ENCODE measurements around the gene CENPH.
"Not testable (repeated sequence)": the region's sequence is repeated elsewhere in the genome, so short reads cannot be mapped to it uniquely, and the experiment has no call there.

CENPH gene, protein sequence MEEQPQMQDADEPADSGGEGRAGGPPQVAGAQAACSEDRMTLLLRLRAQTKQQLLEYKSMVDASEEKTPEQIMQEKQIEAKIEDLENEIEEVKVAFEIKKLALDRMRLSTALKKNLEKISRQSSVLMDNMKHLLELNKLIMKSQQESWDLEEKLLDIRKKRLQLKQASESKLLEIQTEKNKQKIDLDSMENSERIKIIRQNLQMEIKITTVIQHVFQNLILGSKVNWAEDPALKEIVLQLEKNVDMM

DNA sequence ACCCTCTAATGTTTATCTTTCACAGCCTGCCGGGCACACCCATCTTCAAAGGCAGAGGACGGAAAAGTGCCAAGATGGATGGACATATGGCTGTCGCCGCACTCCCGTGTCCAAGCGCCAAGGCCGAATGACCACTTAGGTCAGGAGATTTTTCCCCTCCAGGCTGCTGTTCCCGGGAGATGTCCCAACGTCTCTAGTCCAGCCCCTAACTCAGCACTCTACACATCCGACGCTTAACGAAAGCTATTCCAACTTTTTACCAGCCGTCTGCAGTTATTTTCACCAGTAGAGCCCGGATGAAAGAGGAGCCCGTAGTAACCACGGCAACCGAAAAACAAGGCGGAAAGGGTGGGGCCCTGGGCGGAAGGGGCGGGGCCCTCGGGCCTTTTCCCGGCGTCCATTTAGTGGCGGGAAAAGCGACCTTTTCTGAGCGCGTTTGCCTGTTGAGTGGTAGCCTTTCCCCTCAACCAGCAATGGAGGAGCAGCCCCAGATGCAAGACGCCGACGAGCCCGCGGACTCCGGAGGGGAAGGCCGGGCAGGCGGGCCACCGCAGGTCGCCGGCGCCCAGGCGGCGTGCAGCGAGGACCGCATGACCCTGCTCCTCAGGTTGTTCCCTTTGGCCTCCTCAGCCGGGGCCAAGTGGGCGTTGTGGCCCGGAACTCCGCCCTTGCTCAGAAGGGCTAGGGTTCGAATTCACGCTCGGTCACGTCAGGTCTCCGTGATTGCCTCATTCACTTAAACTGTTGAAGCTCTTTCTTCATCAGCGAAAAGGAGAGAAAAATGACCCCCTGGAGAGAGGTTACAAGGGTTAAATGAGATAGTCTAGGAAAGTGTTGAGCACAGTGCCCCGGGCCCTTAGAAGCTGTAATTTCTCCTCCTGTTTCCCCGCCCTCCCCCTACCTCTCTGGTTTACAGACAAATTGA, at the start of gene CENPH:
Gene CENPH (plus strand): TSS at position 422 of the 925 bp plus-strand sequence. CDS start 52 bp downstream, at position 474.
- DNase-seq (ENCODE audit: low read depth in 3 of 3): peak; percentile 83 to 94 (median 88)

DNA sequence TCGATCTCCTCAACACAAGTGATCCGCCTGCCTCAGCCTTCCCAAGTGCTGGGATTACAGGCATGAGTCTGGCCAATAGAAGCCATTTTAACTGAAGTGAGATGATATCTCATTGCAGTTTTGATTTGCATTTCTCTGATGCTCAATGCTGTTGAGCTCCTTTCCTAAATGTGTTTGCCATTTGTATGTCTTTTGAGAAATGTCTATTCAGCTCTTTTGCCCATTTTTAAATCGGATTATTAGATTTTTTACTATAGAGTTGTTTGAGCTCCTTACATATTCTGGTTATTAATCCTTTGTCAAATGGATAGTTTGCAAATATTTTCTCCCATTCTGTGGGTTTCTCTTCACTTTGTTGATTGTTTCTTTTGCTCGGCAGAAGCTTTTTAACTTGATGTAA, 49.1 kb upstream of the CENPH start:
- DNase-seq (ENCODE audit: low read depth in 3 of 3): not testable (repeated sequence)

DNA sequence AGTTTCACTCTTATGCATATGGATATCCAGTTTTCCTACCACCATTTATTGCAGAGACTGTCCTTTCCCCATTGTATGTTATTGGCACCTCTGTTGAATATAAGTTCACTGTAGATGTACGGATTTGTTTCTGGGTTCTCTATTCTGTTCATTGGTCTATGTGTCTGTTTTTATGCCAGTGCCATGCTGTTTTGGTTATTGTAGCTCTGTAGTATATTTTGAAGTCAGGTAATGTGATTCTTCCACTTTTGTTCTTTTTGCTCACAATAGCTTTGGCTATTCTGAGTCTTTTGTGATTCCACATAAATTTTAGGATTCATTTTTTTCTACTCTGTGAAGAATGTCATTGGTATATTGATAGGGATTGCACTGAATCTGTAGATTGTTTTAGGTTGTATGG, 48.6 kb upstream of the CENPH start:
- no peak for DNase-seq (ENCODE audit: low read depth in 3 of 3)

DNA sequence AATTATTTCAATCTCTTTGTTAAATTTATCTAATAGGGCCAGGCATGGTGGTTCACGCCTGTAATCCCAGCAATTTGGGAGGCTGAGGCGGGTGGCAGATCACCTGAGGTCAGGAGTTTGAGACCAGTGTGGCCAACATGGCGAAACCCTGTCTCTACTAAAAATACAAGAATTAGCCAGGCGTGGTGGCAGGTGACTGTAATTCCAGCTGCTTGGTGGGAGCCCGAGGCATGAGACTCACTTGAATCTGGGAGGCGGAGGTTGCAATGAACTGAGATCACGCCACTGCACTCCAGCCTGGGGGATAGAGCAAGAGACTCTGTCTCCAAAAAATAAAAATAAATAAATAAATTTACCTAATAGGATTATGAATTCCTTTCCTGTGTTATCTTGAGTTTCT, 40.8 kb upstream of the CENPH start:
- not testable (repeated sequence) for DNase-seq (ENCODE audit: low read depth in 3 of 3)

DNA sequence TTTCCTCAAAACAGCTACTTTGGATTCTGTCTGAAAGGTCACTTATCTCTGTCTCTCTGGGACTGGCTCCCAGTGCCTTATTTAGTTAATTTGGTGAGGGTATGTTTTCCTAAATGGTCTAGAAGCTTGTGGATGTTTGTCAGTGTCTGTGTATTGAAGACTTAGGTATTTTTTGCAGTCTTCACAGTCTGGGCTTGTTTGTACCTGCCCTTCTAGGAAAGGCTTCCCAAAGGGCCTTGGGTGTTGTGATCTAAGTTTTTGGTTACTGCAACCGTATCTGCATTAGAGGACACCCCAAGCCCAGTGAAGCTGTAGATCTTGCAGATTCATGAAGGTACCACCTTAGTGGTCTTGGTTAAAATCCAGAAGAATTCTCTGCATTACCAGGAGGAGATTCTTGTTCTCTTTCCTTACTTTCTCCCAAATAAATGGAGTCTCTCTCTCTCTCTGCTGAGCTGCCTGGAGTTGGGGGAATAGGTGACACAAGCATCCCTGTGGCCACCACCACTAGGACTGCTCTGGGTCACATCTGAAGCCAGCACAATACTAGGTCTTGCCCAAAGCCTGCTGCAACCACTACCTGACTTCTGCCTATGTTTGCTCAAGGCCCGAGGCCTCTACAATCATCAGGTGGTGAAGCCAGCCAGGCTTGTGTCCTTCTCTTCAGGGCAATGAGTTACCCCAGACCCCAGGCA, 40.3 kb upstream of the CENPH start:
- DNase-seq (ENCODE audit: low read depth in 3 of 3): no peak

DNA sequence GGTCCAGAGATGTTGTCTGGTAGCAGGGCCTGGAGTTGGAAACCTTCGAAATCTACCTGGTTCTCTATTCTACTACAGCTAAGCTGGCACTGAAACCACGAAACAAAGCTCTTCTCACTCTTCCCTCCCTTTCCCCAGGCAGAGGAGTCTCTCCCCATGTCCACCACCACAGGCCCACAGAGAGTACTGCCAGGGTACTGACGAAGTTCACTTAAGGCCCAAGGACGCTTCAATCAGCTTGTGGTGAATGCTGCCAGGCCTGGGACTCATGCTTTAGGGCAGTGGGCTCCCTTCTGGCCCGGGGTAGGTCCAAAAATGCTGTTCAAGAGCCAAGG, 39.7 kb upstream of the CENPH start:
- DNase-seq (ENCODE audit: low read depth in 3 of 3): no peak

DNA sequence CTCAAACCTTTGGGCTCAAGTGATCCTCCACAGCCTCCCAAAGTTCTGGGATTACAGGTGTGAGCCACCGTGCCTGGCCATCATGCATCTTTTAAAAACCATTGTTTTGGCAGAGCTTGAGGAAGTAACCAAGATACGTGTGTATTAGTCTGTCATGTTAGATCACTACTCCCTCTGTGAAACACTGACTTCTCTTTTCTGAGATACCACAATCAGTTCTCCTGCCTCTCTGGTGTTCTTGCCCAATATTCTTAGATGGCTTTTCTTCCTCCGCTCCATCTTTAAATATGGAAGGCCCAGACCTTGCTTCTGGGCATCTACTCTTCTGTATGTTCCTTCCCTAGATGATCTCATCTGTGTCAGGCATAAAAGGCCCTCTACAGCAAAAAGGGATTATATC, 36.7 kb upstream of the CENPH start:
- no peak for DNase-seq (ENCODE audit: low read depth in 3 of 3)

DNA sequence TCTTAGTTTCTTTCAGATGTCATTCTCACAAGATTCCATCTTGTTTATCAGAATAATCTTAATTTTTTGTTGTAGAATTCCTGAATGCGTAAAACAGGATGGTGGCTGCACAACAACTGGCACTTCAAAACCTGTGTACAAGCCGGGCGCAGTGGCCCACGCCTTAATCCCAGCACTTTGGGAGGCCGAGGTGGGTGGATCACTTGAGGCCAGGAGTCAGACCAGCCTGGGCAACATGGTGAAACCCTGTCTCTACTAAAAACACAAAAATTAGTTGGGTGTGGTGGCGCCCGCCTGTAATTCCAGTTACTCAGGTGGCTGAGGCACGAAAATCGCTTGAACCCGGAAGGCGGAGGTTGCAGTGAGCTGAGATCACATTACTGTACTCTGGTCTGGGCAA, 32.9 kb upstream of the CENPH start:
- DNase-seq (ENCODE audit: low read depth in 3 of 3): no peak

DNA sequence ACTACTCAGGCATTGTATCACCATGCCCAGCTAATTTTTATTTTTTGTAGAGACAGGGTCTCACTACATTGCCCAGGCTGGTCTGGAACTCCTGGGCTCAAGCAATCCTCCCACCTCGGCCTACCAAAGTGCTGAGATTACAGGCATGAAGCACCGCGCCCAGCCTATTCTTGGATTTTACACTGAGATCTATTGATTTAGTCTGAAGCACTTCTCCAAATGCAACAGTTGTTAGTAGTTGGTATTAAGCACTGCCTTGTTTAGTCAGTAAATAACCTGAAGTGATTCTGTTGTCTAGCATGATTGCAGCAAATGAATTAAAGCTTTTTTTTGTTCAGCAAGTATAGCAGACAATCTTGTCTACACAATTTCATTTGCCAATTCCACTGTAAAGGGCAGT, 31.3 kb upstream of the CENPH start:
- no peak for DNase-seq (ENCODE audit: low read depth in 3 of 3)

DNA sequence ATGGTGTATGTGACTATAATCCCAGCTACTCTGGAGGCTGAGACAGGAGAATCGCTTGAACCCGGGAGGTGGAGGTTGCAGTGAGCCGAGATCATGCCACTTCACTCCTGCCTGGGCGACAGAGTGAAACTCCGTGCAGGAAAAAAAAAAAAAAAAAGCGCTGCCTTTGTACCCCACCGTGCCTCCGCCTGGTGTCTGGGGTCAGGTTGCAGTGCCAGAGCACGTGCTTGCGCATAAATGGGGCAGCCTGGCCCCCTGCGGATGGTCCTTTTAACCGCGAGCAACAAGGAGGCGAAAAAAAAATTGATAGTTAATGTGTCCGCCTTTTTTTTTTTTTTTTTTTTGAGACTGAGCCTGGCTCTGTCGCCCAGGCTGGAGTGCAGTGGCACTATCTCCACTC, 28.7 kb upstream of the CENPH start:
- no peak for DNase-seq (ENCODE audit: low read depth in 3 of 3)

DNA sequence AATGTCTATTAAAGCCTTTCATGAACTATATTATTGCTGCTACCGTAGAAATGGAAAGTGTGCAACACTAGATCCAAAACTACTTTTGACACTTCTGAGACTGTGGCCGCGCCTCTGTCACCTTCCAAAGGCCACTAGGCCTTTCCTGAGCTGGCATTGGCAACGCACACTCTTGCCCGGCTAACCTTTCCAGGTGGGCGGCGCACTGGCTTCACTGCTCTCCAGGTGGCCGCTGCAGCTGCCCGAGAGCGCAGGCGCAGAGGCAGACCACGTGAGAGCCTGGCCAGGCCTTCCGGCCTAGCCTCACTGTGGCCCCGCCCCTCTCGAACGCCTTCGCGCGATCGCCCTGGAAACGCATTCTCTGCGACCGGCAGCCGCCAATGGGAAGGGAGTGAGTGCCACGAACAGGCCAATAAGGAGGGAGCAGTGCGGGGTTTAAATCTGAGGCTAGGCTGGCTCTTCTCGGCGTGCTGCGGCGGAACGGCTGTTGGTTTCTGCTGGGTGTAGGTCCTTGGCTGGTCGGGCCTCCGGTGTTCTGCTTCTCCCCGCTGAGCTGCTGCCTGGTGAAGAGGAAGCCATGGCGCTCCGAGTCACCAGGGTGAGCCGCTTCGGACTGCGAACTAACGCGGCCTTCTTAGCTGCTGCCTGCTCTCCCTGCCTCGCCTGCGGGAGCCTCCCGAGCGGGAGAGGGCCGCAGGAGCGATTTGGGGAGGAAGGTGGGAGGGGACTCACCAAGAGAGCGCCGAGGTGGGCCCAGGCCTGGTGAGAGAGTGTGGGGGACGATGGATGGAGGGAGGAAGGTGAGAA, 22.5 kb upstream of the CENPH start, which contains the start of gene CCNB1:
Gene CCNB1 (plus strand): TSS at position 465 of the 807 bp plus-strand sequence. CDS start 113 bp downstream, at position 578.
- peak; percentile 95 to 98 (median 95) for DNase-seq (ENCODE audit: low read depth in 3 of 3)

DNA sequence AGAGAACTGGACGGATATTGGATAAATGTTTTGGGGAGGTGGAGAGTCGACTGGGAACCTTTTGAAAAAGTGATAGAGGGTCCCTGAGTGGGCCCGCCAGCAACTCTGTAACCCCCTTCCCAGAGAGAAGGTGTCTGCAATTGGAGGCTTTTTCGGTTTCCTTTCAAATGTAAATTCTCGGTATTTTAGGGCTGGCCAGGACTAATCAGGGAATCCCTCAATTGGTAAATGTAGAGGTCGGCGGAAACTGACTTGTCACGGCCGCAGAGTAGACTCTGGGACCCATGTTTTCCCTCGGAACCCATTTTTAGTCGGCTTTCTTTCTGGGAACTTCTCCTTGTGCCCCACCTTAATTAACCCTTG, 21.9 kb upstream of the CENPH start:
- DNase-seq (ENCODE audit: low read depth in 3 of 3): no peak

DNA sequence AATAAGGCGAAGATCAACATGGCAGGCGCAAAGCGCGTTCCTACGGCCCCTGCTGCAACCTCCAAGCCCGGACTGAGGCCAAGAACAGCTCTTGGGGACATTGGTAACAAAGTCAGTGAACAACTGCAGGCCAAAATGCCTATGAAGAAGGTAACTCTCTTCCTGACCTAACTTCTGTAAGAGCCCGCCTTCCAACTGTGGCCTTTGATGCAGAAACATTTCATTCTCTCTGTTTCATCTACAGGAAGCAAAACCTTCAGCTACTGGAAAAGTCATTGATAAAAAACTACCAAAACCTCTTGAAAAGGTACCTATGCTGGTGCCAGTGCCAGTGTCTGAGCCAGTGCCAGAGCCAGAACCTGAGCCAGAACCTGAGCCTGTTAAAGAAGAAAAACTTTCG, 21.5 kb upstream of the CENPH start:
- no peak for DNase-seq (ENCODE audit: low read depth in 3 of 3)

DNA sequence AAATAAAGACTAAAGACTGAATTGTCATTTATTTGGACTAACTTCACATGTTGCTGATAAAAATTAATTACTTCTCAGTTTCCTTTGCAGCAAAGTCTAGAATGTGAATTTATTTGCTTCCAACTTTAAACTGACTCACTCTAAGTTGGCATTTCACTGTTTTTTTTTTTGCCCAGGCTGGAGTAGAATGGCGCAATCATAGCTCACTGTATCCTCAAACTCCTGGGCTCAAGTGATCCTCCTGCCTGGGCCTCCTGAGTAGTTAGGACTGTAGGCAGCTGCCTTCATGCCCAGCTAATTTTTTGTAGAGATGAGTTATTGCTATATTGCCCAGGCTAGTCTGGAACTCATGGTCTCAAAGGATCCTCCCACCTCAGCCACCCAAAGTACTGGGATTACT, 18.9 kb upstream of the CENPH start:
- no peak for DNase-seq (ENCODE audit: low read depth in 3 of 3)

DNA sequence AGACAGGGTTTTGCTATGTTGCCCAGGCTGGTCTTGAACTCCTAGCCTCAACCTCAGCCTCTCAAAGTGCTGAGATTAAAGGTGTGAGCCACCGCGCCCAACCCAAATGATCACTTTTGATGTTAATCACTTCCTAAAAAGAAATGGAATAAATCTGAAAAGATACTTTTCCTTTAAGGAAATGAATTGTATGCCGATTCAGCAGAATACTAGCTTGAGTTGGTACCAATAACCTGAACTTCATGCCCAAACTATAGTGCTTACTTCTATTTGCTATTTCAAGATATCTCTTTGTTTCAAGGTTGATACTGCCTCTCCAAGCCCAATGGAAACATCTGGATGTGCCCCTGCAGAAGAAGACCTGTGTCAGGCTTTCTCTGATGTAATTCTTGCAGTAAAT, 18.4 kb upstream of the CENPH start:
- no peak for DNase-seq (ENCODE audit: low read depth in 3 of 3)

DNA sequence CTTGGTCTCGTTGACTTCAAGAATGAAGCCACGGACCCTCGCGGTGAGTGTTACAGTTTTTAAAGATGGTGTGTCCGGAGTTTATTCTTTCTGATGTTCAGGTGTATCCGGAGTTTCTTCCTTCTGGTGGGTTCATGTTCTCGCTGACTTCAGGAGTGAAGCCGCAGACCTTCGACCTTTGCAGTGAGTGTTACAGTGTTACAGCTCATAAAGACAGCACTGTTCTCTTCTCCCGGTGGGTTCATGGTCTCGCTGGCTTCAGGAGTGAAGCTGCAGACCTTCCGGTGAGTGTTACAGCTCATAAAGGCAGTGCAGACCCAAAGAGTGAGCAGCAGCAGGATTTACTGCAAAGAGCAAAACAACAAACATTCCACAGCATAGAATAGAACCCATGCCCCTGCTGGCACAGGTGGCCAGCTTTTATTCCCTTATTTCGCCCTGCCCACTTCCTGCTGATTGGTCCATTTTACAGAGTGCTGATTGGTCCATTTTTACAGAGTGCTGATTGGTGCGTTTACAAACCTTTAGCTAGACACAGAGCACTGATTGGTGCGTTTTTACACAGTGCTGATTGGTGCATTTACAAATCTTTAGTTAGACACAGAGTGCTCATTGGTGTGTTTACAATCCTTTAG, 7.6 kb upstream of the CENPH start:
- DNase-seq (ENCODE audit: low read depth in 3 of 3): not testable (repeated sequence)

DNA sequence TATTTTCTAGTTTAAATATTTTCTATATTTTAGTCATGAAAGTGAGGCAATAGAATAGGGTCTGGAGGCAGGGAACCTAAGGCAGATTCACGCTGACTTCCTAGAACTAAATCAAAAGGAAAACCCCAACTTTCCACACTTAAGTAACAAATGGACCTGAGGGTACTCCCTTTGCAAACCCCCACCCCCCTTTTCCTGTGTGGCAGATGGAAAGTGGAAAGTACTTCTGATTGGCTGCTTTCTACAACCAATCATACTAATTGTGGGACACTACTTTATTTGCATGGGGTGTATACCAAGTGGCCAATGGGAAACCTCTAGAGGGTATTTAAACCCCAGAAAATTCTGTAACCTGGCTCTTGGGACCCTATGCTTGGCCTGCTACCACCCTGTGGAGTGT, 4.8 kb upstream of the CENPH start:
- DNase-seq (ENCODE audit: low read depth in 3 of 3): no peak

DNA sequence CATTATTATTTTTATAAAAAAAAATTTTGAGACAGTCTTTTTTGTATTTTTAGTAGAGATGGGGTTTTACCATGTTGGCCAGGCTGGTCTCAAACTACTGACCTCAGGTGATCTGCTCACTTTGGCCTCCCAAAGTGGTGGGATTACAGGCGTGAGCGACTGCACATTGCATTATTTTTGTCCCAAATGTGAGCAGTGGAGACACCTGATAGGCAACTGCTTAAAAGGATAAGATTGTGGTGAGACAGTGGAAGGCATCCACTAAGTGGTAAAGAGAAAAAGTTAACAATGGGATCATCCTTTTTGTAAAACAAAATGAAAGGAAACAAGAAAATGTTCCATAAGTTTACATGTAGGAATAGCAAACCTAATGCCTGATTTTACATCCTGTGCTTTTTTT, 2.0 kb upstream of the CENPH start:
- no peak for DNase-seq (ENCODE audit: low read depth in 3 of 3)

DNA sequence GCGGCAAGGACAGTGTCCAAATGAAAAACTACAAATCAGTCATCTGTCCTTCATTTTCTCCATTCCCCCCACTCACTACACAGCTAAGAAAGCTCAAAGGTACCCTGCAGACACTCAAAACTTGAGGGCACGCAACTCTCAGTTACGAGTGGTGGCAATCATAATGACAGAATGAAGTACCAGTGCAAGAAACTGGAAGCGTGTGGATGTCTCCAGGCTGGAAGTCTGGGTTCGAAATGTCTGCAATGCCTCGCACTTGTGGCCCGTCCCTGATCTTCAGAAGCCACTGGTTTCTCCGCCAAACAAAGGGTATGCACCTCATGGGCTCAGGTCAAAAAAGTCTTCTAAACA, 597 bp upstream of the CENPH start:
- no peak for DNase-seq (ENCODE audit: low read depth in 3 of 3)

DNA sequence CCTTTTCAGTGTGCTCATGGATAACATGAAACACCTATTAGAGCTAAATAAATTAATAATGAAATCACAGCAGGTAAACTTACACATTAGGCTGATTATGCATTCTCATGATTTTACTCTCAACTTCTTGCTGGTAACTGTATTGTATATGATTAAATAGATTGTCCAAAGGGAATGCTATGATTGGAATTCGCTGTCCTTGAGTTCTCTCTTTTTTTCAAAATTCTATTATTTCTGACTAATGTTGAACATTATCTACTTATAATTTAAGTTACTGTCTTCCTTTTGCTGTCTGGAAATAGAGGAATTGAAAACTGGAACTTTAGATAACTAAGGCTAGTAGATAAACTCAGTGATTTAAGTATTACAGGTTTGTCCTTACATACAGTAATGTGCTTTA, 13.1 kb downstream of the CENPH start:
- DNase-seq (ENCODE audit: low read depth in 3 of 3): no peak

DNA sequence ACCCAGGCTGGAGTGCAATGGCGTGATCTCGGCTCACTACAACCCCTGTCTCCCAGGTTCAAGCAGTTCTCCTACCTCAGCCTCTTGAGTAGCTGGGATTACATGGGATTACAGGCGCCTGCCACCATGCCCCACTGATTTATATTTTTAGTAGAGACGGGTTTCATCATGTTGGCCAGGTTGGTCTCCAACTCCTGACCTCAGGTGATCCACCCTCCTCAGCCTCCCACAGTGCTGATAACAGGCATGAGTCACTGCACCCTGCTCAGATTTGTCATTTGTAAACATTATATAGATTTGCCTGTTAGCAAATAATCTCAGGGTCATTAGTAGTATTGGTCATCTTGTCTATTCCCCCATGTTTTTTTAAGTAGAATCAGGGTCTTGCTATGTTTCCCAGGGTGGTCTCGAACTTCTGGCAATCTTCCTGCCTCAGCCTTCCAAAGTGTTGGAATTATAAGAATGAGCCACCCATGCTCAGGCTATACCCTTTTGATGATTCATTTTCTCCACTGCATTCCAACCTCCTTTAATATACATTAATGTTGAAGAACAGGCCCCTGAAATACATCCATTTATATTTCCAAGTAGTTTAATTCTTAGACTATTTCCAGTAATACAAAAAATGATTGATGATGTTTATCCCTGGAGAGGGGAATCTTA, 17.3 kb downstream of the CENPH start:
- no peak for DNase-seq (ENCODE audit: low read depth in 3 of 3)
